Activated CD8-positive, alpha-beta memory T cell treated with anti-CD3 and anti-CD28 coated beads for 24 hours (primary cell): Measurements from ENCODE around the gene PSD.
A peak's percentile ranks its signal among the peaks of the same experiment; 100 is the strongest.

Experiments used
- DNase-seq: peaks from one replicate; pipeline ENCODE4 v3.0.0-alpha.2; 2020

PSD gene

DNA sequence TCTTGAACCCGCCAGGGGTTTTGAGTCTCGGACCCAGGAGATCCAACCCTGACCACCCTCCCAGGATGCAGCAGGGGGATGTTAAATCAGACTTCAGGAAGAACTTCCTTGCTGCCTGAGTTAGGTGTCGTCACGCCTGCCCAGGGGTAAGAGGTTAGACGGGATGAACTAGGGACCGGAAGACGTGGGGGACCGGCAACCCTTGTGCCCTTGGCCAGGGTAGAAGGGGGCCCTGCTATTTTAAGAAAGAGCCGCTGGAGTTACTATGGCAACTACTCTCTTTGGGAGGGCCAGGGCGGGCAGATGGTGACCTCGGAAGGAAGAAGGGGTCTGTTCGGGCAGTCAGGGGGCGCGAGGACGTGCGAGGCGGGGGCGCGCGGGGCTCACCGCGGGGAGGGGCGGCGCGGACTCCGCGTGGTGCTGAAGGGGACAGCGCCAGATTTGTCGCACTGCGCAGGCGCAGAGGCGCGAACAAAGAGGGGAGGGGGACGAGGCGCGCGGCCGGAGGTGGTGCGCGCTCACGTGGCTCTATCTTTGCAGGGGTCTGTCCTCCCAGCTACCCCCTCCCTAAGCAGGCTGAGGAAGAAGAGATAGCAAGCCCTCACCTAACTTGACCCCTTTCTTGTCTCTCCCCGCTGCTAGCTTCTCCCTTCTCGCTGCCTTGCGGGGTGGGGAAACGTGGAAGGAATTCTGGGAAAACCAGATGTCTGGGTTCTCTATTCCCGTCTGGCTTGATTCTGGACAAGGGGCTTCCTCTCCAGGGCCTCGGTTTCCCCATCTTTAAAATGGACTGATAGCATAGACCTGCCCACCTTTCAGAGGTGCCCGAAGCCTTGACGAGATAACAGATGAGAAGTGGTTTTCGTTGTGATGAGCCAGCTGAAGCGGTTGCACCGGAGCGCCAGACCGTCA is 940 bp upstream of the PSD start:
- peak; percentile 88 for DNase-seq

DNA sequence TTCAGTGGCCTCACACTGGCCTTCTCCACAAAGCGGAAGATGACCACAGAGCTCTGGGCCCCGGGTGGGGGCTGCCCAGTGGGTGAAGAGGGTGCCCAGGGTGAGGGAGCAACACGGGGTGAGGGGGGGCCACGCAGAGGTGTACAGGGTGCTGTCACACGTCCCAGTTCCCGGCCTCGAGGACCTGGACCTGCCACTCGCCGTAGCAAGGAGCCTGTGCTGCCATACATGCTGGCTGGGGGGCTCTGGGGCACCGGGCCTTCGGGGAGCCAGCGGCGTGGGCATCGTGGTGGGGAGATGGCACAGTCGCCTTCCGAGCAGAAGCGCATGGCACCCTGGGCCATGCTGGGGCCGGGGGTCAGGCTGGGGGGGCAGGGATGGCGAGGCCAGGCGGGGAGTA is 1.9 kb downstream of the PSD start:
- no peak for DNase-seq

DNA sequence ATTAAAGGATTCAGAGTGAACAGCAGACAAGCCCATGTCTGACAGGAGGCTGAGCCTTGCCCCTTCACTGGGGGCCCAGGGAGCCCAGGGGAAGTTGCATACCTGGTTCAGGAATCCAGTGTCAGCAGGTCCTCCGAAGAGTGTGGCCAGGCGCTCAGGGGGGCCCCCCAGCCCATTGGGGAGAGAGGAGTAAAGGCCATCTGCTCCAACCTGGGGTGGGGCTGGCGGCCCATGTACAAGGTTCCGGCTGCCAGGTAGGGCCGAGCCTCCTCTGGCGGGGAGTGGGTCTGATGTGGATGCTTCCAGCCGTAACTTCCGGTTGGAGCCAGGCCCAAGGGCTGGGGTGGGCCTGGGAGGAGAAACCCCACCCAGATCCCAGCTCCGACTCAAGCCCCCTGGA is 2.3 kb downstream of the PSD start:
- DNase-seq = no peak

GRCh38 chr10:102414749-102415148 is 3.8 kb downstream of the PSD start:
- no peak for DNase-seq

DNA sequence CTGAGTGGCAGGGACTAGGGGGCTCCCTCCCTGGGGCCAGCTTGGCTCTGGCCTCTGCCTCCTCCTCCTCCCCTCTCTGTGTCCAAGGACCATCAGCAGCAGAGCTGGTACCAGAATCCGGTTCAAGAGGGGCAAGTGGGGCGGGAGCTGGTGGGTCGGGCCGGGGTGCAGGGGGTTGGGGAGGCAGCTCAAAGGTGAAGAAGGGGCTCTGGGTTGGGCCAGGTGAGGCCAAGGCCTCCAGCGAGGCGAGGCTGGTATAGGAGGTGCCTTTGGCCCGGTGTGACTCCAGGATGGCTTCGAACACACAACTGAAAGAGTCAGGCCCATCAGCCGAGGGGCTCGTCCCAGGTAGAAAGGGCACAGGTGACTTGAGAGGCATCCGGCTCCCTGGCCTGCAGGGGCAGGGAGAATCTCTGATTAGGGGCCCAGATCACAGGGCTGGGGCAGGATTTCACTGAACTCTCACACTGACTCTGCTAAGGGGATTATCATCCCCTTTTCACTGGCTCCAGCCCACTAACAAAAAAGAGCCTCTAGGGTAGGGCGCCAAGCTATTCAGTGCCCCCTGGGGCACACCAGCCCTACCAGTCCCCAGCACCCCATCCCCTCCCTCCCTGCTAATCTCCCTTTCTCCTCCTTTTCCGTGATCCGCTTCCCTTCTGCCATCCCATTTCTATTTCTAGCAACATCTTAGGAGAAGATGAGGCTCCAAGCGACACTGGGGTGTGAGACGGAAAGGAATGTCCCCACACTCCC is 4.6 kb downstream of the PSD start:
- no peak for DNase-seq

DNA sequence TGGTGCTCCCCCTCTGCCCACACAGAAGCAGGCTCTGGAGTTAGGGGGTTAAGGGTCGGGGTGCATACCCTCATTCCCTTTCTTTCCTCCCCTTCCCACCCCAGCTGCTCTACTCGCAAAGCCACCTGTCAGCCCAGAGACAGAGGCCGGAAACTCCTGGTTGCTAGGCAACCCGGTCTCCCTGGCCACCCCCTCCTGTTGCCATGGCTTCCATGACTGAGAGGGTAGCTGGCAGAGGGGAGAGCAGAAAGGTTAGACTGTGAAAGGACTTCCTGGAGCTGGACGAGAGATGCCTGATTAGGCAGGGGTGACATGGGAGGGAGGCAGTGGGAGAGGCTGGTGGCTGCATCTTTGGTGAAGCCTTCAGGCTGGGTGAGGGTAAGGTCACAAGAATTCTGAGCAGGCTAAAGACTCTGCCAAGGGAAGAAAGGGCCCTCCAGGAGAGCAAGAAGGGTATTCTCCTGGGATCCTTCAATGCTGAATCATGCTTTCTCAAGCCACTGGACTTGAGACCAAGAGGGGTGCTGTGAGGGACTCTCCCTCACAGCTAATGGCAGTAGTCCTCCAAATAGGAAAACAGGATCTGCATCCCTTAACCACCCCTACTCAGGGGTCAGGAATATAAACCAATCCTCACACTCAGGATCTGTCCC is 5.4 kb downstream of the PSD start:
- peak; percentile 61 for DNase-seq

GRCh38 chr10:102412293-102412692 is 6.3 kb downstream of the PSD start:
- no peak for DNase-seq

- no peak for DNase-seq
Observed at GRCh38 chr10:102411341-102412255, 7.0 kb downstream of the PSD start.

DNA sequence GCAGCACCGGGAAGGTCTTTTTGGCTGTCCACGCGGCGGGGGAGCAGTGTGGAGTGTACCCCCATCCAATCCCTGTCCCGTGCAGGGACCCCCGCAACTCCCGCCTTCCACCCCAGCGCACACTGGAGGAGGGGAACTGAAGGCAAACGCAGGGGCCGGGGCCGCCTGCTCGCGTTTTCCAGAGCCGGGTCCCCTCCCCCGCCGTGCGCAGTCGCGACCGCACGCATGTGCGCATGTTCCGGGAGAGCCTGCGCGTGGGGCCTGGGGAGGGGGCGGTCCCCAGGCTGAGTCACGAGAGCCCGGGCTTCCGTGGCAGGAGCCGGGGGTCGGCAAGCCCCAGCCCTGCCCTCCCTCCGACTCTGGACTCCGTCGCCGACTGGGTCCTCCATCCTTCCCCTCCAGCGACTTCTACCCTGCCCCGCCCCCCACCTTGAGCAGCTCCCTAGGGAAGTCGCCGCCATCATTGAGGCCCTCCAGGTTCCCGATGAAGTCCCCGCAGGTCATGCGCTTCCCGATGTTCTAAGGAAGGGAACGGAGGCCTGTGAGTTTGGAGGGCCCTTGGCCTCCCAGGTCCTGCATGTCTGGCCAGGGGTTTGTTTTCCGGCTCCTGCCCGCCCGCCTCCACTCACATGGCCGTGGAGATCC is 8.0 kb downstream of the PSD start:
- peak; percentile 83 for DNase-seq

DNA sequence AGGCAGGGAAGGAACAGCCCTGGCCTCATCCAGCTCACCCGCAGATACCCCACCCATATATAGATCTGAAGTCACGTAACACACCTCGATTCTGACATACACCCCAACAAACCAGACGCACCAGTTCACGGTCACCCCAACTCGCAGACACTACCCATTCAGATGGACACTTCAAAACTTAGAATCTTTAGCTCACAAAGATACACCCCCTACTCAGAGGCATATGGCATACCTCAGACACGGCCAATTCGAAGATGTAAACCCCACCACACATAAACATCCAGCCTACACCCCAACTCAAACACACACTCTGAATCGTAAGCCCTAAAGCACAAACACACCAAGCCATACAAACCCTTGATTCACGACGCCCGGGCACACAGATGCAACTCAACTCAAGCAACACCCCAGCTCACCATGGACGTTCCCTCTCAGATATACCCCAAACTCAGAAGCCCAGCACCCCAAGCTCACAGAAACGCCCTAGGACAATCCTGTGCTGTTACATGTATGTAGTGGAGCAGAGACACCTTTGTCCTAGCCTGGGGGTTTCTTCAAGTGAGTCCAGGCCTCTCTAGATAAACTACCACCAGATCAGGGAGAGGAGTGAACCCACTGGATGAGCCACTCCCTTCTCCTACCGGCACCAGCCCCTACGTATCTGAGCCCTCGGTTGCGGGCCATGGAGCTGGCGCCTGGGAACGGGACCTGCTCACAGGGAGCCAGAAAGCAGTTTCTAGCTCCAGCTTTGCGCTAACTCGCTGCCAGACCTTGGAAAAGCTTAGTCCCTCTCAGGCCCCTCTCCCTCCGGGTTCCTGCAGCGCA is 8.8 kb downstream of the PSD start:
- DNase-seq = no peak

DNA sequence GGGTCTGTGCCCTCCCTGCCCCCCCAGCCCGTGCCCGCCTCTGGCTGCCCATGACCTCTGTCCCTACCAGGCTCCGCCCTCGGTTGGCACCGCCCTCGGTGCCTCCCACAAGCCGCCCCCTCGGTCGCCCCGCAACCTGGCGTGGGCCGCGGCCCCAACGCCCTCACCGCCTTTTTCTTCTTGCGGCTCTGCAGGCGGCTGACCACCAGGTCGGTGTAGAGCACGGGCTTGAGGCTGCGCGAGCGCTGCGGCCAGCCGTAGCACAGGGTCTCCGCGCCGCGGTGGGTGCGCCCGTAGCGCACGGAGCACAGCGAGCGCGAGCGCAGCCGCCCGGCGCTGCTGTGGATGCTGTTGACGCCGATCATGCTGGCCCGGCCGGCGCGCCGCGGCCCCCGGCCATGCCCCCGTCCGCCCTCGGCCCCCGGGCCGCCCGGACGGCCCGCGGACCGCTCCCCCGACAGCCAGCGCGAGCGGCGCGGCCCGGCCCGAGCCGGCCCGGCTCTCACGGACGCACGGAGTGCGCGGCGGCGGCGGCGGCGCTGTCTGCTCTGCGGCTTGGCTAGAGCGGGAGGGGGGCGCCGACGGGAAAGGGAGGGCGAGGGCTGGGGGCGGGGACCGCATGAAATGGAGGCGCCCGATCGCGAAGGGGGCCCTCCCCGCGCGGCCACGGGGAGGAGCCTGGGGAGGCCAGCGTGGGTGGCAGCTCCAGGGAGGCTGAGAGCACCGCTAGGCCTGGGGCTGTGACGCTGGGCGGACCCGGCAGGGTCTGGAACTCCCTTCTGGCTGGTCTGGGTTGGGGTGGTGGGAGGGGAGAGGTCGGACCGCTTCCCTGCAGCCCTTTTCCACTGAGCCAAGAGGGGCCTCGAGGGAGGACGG is 9.6 kb downstream of the PSD start:
- DNase-seq = peak; percentile 88

- peak; percentile 61 for DNase-seq
Observed at GRCh38 chr10:102408131-102408727, 10.4 kb downstream of the PSD start.

- DNase-seq = peak; percentile 58
Observed at GRCh38 chr10:102407425-102408130, 11.0 kb downstream of the PSD start.

GRCh38 chr10:102406815-102407214 is 11.8 kb downstream of the PSD start:
- no peak for DNase-seq

- peak; percentile 58 for DNase-seq
Observed at GRCh38 chr10:102405632-102406031, 13.0 kb downstream of the PSD start.

DNA sequence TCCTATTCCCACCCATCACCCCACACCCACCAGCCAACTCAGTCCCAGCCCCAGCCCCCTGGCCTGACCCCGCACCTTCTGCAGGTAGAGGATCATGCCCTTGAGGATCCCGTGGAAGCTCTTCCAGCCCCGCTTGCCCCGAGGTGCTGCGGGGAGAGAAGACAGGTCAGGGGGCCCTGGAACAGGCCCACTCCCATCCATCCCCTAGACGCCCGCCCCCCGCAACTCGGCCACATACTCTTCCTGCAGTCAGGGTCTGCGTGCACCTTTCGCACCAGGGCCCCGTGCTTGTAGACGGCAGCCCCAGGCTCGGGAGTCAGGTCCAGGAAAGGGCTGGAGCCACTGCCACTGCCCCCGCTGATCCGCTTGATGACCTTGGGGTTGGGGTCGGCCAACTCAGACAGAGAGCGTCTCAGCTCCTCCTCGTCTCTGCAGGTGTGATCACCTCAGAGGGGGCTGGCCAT is 13.4 kb downstream of the PSD start:
- no peak for DNase-seq

DNA sequence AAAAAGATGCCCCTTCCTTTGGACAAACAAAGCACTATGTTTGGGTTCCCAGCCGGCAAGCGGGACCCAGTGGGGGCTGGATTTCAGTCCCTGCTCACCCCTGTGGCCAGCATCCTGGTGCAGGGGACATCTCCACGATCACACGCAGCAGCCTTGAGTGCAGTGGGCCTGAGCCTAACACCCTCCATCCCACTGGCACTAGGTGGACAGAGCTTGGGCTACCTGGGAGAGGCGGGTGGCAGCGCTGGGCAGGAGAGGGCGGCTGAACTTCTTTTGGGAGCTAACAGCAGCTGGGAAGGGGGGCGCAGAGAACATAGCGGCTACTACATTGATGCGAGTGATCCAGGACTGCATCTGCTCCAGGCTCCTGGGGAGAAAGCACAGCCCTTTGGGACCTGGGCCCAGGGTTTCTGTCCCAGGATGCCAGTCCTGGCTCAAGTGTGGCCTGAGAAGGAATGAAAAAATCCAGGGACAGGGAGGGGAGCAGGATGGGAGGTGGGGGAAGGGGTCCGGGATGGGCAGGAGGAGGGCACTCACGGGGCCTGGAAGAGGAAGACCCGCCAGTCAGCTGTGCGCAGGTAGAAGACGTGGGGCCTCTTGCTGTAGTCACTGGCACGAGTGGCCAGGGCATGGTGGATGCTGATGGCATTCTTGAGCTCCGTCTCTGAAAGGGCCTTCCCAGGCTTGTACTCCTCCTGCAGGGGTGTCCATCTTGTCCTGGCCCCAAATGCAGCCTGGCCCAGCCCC is 14.1 kb downstream of the PSD start:
- peak; percentile 60 for DNase-seq

DNA sequence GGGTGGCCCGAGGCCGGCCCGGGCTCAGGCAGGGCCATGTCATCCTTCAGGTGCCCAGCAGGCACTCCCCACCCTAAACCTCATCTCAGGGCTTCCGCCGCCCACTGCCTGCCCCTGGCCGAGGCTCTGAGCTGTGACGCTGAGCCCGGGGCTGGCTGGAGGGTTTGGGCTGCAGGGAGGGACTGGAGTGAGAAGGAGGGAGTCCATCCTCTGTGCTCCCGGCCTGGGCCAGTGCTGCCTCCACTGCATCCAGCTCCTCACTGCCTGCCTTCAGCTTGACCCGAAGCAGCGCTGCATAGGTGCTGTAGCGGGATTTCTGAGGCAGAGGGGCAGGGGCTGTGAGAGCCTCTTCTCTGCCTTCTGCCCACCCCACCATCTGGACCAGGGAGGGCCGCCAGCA is 15.5 kb downstream of the PSD start:
- peak; percentile 59 for DNase-seq
